Measurements from ENCODE around the gene SLC6A19.

DNA sequence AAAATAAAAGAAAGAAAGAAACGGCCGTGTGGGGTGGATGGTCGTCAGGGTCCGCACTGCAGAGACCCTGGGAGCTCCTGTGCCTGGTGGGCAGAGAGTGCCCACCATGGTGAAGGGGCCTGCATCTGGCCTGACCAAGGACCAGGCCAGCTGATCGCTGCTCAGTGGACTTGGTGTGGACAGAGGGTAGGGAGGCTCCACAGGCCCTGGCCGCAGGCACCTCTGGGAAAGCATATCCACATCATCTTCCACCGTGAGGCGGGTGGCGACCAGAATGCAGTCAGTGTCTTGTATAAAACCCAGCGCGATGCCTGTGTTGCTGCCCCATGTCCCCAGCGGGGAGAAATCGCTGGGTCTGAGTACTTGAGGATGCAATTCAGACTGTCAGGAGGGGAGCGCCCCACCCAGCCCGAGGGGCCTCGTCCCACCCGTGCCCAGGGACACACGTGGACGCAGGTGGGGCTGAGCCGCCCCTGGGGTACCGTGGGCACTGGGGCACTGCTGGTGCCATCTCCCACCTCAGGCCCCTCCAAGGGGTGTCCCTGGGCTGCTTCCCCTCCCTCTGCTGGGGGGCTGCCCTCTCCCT is 27.8 kb upstream of the SLC6A19 start:
- TF ChIP-seq, protein P1, sequence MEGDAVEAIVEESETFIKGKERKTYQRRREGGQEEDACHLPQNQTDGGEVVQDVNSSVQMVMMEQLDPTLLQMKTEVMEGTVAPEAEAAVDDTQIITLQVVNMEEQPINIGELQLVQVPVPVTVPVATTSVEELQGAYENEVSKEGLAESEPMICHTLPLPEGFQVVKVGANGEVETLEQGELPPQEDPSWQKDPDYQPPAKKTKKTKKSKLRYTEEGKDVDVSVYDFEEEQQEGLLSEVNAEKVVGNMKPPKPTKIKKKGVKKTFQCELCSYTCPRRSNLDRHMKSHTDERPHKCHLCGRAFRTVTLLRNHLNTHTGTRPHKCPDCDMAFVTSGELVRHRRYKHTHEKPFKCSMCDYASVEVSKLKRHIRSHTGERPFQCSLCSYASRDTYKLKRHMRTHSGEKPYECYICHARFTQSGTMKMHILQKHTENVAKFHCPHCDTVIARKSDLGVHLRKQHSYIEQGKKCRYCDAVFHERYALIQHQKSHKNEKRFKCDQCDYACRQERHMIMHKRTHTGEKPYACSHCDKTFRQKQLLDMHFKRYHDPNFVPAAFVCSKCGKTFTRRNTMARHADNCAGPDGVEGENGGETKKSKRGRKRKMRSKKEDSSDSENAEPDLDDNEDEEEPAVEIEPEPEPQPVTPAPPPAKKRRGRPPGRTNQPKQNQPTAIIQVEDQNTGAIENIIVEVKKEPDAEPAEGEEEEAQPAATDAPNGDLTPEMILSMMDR (IDR thresholded peaks at IDR 0.05): no peak
- no peak for TF ChIP-seq POLR2A (IDR thresholded peaks at IDR 0.05)

Data from lower leg skin (tissue), 3 donors.